DND-41 (cell line): Measurements from ENCODE around the gene SPTSSA.

Source experiments
- CTCF ChIP-seq: IDR thresholded peaks from 2 replicates; pipeline ENCODE4 v1.5.1; 2012; ENCODE audit warnings: borderline replicate concordance, low read length, moderate library complexity, mild to moderate bottlenecking; ENCODE audit not compliant: poor library complexity, severe bottlenecking; ENCODE audit errors: extremely low read depth
- EZH2 ChIP-seq: IDR thresholded peaks from 3 replicates; pipeline ENCODE4 v1.6.1; 2012; ENCODE audit warnings: borderline replicate concordance, low read depth, mild to moderate bottlenecking, moderate library complexity, low read length, inconsistent platforms; ENCODE audit not compliant: severe bottlenecking

- TF ChIP-seq CTCF (no peak), EZH2 (no peak)
Observed at GRCh38 chr14:34387974-34388516, 74.0 kb downstream of the SPTSSA start.
